Tongue (tissue), 2 donors: ENCODE data around the gene MRTFA. TPM values are rescaled to one million over a fixed set of nuclear protein-coding genes. Genes with fewer than 3 reads are reported as not detected.

Experiments
- DNase-seq: peaks from one replicate; pipeline ENCODE4 v3.0.0-alpha.2; 2015
- total RNA-seq: library from RNA; depleted of rRNA; stranded (reverse); fragments of >200 nt; gene quantifications from one replicate; pipeline ENCODE4 v1.2.3, GENCODE V29; 2014

MRTFA gene
- total RNA-seq, 1 donor from 2014 or later, result 38.7 TPM

DNA sequence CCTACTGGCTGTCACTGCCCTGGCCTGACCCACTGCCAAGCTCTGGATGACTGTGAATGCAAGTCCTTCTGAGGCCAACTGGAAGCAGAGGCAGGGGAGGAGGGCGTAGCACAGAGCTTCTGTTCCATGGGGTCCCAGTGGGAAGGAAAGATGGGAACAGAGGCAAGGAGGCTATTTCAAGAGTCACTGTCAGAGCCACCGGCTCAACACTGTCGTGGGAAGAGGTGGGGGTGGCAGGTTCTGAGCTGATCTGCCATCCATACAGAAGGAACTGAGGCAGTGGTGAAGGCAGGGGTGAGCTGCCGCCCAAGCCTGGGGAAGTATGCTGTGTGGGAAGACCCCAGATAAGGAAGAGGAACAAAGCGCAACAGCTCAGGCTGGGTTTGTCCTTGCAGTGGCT, 211.4 kb downstream of the MRTFA start:
- DNase-seq, result no peak

DNA sequence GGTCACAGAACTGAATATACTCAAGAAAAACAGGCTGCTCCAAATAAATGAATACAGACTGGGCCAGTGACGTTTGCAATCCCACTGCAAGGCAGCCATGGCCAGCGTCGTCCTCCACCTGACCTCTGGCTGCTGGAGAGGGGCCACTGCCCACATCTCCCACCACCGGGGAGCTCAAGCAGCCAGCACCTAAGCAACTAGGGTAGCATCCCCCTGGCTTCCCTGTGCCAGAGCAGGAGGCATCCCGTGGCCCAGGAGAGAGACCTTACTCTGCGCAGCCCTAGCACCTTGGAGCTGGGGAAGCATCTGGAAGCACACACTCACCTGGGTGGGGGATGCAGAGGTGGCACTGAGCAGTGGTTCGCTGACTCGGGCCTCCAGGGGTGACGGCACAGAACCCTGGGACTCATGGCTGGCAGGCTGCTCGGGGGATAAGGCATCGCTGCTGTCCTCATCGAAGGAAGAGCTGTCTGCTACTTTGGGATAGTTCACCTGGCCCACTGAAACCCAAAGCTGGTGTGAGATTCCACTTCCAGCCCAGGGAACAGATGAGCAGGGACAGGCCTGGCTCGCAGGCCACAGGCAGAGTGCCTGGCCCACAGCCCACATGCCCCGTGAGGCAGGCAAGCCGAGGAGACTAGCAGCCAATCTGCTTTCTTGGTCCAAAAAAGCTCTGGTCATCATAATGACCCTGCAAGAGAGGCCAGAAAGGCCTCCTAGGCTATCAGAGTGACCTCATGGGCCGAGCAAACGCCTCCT, 212.5 kb downstream of the MRTFA start:
- DNase-seq, result no peak

DNA sequence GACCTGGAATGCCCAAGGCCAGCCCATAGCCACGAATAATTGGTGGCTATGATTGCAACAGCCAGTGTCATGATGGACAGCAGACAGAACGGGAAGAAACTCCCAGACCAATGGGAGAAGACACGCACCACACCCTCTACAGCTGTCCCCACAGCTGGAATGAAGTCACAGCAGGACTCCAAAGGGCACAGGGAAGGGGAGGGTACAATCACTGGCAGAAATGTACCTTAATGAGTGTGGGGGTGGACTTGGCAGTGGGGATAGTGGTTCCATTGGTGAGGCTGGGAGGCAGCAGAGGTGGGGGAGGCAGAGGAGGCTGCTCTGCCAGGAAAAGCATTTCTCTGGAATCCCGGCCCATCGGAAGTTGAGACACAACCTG, 213.2 kb downstream of the MRTFA start:
- DNase-seq, result peak; percentile 83

DNA sequence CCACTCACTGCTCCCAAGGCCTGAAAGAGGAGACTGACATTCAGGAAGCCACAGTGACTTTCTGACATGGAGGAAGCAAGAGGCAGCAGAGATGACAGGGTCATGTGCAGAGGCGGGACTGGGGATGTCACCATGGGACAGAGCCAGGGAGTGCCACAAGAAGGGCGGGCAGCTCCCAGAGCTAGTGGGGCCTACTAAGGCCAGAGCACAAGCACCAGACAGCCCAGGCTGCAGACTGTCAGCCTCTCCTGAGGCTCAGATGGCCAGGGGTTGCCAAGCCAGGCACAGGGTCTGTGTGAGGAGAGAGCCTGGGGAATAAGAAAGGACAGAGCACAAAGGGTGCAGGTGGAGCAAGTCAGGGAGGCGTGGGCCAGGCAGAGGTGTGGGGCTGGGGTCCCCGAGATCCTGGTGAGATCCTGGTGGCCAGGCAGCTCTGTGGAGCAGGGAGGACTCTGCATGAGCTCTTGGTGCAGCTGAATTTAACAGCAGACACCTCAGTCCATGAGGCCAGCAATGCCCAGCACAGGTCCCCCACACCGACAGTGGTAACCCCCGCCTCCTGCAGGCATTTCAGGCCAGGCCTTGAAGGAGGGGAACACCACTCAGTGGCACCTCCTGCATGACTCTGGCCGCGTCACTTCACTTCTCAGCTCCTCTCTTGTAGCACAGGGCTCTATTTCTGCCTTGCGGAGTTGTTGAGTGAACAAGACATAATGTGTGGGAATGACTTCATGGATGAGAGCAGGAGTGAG, 213.8 kb downstream of the MRTFA start:
- peak; percentile 30 for DNase-seq

DNA sequence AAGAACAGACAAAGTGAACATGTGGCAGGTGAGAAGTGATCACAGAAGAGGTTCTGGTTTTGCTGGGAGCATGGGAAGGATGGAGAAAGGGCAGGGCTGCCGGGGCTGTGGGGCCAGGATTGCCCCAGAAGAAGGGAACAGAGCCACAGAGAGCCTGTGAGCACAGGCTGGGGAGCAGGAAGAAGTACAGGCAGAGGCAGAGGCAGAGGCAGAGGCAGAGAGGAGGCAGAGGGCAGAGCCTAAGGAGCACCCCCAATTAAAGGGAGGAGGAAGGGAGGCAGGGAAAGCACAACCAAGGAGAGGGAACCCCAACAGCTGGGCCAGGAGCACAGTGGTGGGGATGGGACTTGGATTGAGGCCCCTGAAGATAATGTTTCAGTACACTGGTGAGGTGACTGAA, 214.6 kb downstream of the MRTFA start:
- DNase-seq, result no peak

DNA sequence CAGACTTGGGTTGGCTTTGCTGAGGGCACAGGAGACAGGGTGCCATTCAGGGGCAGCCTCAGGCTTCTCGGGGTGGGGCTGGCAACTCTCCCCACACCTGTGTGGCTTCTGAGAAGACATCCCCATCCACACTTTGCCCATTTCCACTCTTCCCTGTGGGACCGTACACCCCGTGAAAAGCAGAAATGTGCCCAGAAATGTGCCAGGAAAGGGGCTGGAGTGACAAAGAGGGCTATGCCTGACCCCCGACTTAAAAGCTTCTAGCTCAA, 215.5 kb downstream of the MRTFA start:
- no peak for DNase-seq

DNA sequence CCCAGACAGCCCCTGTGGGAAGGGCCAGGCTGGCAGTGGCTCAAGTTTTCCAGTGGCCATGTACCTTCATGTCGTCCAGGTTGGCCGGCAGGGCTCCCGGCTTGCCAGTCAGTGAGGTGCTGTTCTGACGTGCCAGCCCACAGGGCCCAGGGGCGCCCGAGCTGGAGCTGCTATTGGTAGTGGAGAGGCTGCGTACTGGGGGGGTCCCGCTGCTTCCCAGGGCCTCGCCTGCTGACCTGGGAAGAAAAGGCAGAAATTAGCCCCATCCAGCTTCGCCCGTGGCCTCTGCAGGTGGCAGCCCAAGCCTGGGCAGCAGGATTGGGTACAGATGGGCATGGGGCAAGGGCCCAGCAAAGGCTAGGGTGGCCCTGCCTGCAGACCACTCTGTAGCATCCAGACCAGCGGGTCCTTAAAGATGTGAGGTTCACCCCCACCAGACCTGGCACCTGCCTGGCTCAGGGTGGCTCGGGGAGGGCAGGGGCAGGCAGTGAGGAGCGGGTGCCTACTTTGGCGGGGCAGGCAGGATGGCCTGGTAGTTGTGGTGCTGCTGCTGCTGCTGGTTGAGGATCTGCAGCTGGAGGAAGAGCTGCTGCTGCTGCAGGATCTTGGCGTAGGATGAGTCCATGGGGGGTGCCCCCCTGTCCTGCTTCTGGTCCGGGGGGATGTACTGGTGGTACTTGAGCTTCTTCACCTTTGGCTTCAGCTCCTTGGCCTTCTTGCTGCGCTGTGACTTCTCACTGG, 216.0 kb downstream of the MRTFA start:
- no peak for DNase-seq

DNA sequence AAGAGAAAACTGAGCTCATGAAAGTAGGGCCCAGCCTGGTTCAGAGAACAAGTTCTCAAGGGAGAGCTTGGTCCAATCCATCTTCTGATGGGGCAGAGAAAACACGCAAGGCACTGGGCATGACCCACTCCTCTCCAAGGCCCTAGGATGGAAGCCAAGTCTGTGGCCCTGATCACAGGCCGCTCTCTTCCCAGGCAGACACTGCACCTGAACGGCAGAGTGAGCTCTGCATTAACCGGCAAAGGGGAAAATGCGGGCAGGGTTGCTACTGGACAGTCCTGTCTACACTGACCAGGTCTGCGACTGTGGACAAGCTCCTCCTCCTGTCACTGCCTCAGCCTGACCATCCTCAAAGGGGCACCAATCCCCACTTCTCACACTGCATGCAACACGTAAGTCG, 216.8 kb downstream of the MRTFA start:
- DNase-seq, result no peak

DNA sequence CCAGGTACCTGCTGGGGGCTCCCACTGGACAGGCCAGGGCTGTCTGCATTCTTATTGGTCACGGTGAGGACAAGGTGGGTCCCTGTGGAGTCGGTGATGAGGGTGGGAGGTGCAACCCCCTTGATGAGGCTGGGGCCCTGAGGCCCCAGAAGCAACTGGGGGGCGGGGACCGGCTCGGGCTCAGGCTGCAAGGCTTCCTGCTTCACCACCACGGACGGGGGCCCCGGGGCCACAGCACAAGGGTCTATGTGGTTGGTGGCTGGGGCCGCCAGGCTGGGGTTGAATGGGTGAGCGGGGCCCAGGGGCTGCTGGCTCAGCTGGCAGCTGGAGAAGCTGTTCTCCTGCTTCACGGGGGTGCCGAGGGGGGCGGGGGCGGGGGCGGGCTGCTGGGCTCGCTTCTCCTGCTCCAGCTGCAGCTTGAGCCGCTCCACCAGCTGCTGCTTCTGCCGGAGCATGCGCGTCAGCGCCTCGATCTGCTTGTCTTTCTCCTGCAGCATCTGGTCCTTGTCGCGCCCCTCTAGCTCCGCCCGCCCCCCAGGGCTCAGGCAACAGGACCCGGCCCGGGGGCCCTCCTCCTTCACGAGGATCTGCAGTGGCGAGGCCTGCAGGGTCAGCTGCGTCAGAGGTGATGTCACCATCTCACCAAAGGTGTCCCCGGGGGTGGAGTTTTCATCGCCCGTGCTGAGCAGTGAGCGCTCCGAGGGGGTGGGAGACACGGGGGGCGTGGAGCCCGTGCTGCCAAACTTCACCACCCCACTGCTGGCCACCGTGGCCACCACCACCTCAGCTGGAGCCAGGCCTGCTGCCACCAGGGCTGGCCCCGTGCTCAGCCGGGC, 217.9 kb downstream of the MRTFA start:
- peak; percentile 94 for DNase-seq

DNA sequence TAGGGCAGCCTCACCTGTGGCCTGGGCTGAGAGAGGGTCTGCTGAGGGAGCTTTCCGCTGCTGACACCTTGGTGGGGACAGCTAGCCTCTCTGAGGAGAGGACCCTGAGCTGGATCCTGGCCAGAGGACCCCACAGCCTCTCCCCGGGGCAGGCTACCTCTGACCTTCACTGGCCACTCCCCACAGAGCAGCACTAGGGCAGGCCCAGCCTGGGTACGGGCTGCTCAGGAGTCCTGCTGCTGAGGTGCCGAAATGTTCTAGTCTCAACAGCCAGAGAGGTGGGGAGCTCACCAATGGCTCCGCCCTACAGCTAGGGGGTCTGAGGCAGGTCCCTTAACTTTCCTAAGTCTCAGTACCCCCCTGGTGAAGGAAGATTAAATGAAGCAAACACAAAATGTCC, 218.6 kb downstream of the MRTFA start:
- DNase-seq, result no peak

DNA sequence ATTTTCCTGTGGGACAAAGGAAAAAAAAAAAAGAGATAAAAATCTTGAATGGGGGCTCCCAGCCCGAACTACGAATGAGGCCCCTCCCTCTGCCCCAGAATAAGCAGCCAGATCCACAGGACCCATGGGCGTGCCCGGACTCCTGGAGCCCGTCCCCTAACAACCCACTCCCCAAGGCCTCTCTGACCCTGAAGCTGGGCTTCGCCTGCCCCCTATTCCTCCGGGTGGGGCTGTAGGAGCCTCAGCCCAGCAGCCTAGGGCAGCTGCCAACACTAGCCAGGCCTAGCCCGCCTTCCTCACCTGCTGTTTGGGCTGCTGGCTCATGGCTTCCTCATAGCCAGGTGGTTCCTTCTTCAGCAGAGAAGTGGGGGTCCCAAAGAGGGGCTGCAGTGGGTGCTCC, 219.5 kb downstream of the MRTFA start:
- DNase-seq, result no peak

DNA sequence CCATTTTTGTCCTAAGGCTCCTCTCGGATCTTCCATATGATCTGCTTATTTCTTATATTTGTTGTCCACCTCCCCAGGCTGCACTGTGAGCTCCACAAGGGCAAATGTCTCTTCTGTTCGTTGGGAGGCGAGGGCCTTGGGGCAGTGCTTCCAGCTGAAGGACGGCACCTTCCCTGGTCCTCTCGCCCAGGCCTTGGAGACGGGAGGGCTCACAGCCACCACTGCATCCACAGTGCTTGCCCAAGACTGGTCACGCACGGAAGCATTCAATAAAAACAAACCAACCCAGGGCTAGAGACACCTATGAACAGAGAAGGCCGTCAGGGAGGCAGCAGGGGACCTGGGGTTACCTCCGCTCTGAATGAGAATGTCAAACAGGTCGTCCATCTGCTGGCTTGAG, 219.9 kb downstream of the MRTFA start:
- DNase-seq, result no peak

DNA sequence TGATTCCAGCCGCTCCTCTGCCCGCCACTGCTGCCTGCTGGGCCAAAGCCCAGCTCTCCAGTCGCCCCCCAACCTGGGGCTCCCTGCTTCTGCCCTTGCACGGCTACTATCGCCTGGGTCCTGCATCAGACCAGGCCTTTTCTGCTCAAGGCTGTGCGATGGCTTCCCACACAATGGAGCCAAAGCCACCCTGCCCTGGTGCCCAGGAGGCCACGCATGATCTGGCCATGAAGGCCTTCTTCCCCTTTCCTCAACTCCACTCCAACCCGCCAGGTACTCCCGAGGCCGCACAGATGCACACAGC, 220.3 kb downstream of the MRTFA start:
- DNase-seq, result no peak

DNA sequence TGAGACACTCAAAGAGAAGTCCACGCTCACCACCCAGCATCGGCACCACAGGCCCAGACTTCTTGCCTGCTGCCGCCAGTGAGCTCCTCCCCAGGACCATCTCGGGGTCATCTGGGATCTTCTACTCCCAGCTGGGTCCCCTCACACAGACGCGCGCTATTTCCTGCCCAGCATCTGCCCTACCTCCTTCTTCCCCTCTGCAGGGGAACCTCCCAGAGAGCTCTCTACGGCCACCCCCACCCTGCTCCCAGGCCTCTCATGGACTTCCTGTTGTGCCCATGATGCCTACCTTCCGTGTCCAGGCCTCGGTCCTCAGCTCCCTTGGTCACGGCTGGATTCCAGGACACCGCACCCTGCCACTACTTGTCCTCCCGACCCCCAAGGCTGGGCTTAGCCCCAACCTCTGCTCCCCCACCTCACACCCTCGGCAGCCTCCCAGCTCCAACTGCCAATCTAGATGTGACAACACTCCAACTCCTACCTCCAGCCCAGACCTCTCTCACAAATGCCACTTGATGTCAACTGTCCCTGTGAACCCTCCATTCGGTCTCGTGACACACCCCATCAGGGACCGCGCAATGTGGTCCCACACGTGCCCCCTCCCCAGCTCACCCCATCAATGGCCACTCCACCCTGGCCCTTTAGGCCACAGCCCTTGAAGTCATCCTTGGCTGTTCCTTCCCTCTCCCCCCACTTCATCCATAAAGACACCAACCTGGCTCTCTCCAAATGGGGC, 220.8 kb downstream of the MRTFA start:
- DNase-seq, result no peak

DNA sequence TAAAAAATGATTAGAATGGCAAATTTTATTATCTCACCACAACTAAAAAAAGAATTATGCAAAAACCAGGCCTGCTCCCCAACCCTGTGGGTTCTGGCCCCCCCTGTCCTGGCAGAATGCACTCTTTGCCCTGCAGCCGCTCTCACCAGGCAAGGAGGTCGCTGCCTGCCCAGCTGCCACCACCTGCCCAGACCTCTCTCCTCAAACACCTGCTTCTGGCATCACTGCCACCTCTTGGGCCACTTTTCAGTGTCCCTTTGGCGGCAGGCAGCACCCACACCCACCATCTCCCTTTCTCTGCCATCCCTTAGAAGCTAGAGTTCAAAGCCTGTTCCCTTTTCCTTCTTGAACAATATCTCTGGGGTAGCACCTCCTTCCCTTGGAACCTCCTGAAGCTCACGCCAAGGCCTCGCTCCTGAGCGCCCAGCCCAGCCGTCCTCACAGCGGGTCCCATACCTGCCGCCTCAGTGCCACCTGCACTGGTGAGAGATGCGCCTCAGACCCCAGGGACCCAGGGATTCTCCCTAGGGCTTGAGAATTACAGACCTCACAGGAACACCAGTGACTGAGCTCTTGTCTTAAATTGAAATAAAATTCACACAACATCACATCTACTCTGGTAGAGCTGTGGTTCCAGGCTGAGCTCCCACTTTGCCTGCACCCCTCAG, 221.5 kb downstream of the MRTFA start:
- no peak for DNase-seq

DNA sequence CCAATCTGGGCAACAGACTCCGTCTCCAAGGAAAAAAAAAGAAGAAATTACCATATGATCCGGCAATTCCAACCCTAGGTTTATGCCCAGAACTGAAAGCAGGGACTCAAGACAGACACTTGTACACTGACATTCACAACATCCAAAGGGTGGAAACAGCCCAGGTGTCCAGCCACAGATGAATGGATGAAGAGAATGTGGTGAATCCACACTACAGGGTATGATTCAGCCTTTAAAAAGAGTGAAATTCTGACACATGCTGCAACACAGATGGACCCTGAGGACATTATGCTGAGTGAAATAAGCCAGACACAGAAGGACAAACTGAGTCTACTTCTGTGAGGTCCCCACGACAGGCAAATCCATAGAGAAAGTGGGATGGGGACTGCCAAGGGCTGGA, 222.2 kb downstream of the MRTFA start:
- no peak for DNase-seq

DNA sequence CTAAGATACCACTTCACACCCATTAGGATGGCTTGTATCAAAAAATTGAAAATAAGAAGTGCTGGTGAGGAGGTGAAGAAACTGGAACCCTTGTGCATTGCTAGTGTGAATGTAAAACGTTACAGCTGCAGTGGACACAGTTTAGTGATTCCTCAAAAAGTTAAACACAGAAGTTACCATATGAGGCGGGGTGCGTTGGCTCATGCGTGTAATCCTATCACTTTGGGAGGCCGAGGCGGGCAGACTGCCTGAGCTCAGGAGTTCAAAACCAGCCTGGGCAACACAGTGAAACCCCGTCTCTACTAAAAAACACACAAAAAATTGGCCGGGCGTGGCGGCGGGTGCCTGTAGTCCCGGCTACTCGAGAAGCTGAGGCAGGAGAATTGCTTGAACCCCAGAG, 222.6 kb downstream of the MRTFA start:
- no peak for DNase-seq

DNA sequence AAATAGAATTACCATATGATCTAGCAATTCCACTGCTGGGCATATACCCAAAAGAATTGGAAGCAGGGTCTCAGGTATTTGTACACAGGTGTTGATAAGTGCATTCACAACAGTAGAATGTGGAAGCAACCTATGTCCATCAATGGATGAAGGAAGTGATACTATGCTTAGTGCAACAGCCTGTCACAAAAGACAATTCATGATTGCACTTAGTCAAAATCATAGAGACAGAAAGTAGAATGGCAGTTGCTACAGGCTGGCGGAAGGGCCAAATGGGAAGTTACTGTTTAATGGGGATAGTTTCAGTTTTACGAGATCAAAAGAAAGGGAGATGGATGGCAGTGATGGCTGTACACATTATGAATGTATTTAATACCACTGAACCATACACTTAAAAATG, 224.1 kb downstream of the MRTFA start:
- DNase-seq, result no peak

DNA sequence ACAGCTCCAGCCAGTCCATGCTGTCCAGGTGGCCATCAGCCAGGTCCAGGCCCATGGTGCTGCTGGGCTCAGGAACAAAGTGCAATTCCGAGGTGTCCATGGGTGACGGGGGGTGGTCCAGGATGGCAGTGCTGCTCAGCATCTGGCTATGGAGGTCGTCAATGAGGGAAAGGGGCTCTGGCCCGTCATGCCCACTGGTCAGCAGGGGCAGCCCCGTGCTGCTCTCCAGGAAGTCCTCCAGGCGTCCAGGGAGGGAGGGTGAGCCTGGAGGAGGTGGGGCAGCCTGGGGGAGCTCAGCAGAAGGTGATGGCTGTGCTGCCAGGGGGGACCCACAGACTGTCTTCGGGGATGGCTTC, 225.0 kb downstream of the MRTFA start:
- no peak for DNase-seq

DNA sequence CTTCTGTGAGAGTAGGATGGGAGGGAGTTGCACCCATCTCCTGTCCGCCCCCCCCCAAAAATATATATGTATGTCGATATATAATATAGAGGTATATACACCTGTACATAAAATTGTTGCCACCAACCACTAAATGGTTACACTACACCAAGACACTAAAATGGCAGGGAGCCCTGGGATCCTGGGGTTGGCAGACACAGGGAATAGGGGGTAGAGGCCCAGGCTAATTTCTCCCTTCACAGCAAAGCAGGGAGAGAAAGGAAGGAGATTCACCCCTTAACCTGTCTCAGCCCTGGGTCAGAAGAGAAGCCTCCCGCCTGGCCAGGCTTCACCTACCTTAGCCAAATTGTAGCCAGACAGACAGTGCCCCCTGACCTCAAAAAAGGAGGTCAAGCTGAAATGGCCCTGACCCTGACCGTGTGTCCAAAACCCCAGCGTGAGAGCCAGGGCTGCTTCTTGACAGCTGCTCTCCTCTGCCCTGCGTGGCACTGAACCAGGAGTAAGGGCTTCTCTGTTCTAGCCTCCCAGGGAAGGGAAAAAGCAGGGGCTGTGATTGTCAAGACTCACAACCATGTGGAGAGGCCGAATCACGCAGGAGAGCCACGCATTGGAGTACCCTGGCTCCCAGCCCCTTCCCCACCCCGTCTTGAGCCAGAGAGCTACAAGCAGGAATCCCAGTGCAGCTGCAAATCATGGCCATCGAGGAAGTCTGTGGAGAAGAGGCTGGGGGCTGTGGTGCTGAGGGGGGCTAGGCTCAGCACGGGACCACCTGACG, 225.6 kb downstream of the MRTFA start:
- DNase-seq, result no peak

DNA sequence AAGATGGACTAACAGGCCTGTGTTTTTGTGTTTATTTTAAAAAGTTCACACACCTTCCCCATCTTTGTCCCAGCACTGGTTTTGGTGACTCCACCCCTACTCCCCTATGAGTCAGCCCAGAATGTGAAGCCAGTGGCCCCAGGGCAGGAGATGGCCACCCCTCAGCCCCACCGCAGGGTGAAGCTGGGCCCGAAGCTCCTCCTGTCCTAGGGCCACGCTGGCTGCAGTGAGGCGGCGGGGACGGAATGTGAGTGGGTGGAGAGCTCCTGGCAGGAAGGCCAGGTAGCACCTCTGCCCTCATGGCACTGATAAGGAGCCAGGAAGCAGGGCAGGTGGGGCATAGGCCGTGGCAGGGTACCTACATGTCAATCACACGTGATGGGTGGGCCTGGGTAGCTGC, 226.2 kb downstream of the MRTFA start:
- DNase-seq, result no peak
